GM21381 (cell line): ENCODE results near the gene CR2.
"Not testable (repeated sequence)": the region's sequence is repeated elsewhere in the genome, so short reads cannot be mapped to it uniquely, and the experiment has no call there.

Experiments
- ATAC-seq: cut with Tn5 transposase; IDR thresholded peaks from one replicate; pipeline ENCODE4 v1.9.1; 2021; ENCODE audit warnings: mild to moderate bottlenecking, moderate library complexity; ENCODE audit not compliant: unreplicated experiment

The CR2 gene

GRCh38 chr1:207503950-207504349 is 49.8 kb downstream of the CR2 start:
- no peak for ATAC-seq

DNA sequence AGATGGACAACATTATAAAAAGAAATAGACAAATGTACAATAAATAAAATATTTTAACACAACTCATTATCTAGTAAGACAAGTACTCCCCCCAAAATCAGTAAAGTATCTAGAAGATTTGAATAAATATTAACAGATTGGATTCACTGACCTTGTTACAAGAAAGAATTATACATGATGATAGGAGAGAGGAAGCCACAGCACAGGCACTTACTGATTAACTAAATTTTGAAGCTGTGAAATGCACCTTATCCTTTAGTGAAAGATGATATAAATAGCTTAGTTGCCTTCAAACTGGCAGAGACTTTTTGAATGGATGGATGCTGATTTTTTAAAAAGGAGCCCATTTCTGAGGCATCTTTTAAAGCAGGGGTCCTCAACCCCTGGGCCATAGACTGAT is 50.3 kb downstream of the CR2 start:
- no peak for ATAC-seq

- ATAC-seq = no peak
These were observed 56.3 kb downstream of the CR2 start for GRCh38 chr1:207510444-207510843.

GRCh38 chr1:207514890-207515289 is 60.8 kb downstream of the CR2 start:
- ATAC-seq = no peak

DNA sequence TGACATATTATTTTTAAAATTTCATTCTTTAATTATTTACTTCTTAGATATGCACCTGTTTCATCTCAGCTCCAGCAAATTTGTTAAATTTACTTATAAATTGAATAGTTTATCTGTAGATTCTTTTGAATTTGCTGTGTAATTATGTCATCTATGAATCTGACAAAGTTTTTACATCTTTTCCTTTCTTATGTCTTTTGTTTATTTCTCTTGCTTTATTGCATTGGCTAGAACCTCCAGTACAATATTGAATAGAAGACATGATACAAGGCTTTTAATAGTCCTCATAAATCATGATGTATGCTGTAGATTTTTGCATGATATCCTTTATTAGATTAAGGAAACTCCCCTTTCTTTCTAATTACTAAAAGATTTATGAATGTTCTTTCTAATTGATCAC is 62.6 kb downstream of the CR2 start:
- no peak for ATAC-seq

DNA sequence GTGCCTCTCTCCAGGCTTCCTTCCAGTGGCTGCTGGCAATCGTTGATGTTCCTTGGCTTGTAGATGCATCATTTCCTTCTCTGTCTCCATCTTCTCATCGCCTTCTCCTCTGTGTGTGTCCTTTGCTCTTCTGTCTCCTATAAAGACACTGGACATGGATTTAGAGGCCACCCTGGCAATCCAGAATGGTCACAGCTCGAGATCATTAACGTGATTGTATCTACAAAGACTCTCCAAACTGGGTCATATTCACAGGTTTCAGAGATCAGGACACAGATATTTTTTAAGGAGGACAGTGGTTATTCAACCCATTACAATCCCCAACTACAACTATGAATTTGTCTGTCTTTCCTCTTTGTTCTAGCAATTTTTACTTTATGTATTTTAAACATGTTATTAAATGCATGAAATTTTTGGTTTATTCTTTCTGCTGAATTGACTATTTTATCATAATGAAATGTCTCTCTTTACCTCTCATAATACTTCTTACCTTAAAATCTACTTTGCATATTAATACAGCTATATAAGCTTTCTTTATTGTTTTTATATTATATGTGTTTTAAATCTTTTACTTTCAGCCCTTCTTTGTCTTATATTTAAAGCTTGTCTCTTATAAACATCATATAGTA is 64.6 kb downstream of the CR2 start:
- no peak for ATAC-seq

DNA sequence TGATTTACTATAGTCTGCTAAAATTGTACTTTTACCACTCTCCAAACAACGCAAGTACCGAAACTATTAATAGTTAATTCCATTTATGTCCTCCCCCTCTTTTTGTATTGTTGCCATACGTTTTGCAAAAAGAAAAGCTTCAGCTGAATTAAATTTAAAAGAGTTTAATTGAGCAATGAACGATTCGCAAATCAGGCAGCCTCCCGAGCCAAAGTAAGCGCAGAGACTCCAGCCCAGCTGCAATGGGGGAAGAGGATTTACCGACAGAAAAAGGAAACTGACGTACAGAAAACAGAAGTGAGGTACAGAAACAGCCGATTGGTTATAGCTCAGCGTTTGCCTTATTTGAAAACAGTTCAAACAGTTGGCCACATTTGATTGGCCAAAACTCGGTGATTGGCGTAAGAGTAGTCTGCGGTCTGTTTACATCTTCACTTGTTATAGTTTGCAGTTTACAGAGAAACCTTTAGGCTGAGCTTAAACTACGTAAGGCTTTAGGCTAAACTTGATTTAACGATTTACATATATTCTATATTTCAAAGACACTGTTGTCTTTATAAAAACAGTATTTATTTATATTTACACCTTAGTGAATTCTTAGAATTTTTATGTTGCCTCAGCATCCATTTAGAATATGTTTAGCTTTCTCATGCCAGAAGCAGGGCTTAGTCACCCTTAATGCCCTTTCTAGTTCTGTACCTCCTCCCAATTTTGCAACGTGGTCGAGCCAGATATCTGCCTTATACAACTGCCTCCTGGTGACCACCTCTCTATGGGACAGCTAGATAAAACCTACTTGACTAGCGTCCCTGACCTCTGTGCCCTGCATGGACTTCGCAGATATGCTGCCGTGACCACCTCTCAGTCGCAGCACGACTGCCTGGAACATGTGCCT is 65.6 kb downstream of the CR2 start:
- no peak for ATAC-seq

- not testable (repeated sequence) for ATAC-seq
These were observed 66.5 kb downstream of the CR2 start for GRCh38 chr1:207520400-207521345.

GRCh38 chr1:207525239-207525638 is 71.1 kb downstream of the CR2 start:
- not testable (repeated sequence) for ATAC-seq

DNA sequence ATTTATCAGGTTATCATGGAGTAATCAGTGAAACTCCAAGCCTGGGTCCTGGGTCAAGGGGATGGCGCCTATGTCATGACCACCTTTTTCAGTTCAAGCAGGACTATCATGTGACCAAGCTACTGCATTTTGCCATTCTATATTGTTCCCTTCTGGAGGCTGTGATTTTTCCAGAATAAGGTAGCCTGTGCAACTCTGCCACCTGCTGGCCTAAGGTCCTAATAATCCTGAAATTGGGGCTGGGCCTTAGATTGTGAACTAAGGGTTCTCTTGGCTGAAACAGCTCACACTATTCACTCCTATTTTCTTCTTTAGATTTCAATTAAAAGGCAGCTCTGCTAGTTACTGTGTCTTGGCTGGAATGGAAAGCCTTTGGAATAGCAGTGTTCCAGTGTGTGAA is 74.3 kb downstream of the CR2 start:
- not testable (repeated sequence) for ATAC-seq

DNA sequence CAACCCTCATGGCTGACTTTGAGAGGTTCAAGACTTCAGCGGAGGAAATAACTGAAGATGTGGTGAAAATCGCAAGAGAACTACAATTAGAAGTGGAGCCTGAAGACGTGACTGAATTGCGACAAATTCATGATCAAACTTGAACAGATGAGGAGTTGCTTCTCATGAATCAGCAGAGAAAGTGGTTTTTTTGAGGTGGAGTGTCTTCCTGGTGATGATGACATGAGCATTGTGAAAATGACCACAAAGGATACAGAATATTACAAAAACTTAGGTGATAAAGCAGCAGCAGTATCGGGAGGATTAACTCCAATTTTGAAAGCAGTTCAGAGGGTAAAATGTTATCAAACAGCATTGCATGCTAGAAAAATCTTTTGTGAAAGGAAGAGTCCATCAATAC is 82.1 kb downstream of the CR2 start:
- not testable (repeated sequence) for ATAC-seq
